Naive B cell (primary cell): ENCODE results near the gene SLC46A2. TPM values are rescaled to one million over a fixed set of nuclear protein-coding genes. Genes with fewer than 3 reads are reported as not detected.

Experiments used
- polyA plus RNA-seq, 6 donors: library from polyadenylated mRNA; unstranded; fragments of 300-500 nt; fragmentation: Illumina TruSeq; gene quantifications; one replicate each; pipeline ENCODE4 v1.2.3, GENCODE V29; 2021; ENCODE audit warnings: low read depth in 6 of 6

SLC46A2 gene
- polyA plus RNA-seq, 6 donors from 2014 or later = 0.14 to 0.22 (median 0.21) TPM; not detected in 3

Other genes with a start within 250 kb of the SLC46A2 start
- 10 to 100 TPM; 25.0 to 44.8 (median 38.2) TPM for gene INIP, start 172.8 kb downstream of the SLC46A2 start, polyA plus RNA-seq
- gene SNX30, start 140.1 kb downstream of the SLC46A2 start, polyA plus RNA-seq = 1 to 10 TPM; 1.6 to 5.3 (median 4.5) TPM
- 1 to 10 TPM in 3 of 6 donors, under 1 TPM in 2, not detected in 1; 0.60 to 3.2 (median 2.2) TPM for gene ZNF883, start 121.3 kb upstream of the SLC46A2 start, polyA plus RNA-seq
- gene ZFP37, start 165.8 kb upstream of the SLC46A2 start, polyA plus RNA-seq = 1 to 10 TPM in 5 of 6 donors, under 1 TPM in 1; 0.73 to 2.9 (median 1.8) TPM